SK-N-SH (cell line): Measurements from ENCODE around the gene FBXL5. TPM values are rescaled to one million over a fixed set of nuclear protein-coding genes. Genes with fewer than 3 reads are reported as not detected.

Source experiments
- CTCF ChIA-PET: fragments of 300-600, 350-600 bp; formaldehyde crosslinking; extraction: SDS; loops from one replicate; lab custom pipeline; 2021; lab: Yijun Ruan, JAX
- POLR2A ChIA-PET: fragments of 350-600 bp; sonication (Branson Sonifier 250); formaldehyde crosslinking; extraction: SDS; loops from one replicate; lab custom pipeline; 2020; ENCODE audit warnings: antibody characterized with exemption, inconsistent platforms; lab: Yijun Ruan, JAX
- DNase-seq: peaks from one replicate; pipeline ENCODE4 v3.0.0; 2012
- H2AFZ ChIP-seq: fragments of 200-600 bp; sonication (generic); 2 replicates; pipeline ENCODE4 v1.8.1; 2016; ENCODE audit warnings: antibody characterized with exemption, mild to moderate bottlenecking, low read depth
- H3F3A ChIP-seq: fragments of 200-600 bp; sonication (generic); replicated peaks from 2 replicates; pipeline ENCODE3; 2016; ENCODE audit warnings: antibody characterized with exemption, mild to moderate bottlenecking; ENCODE audit not compliant: insufficient read depth
- H3K27ac ChIP-seq, 2 experiments: fragments of 200-500 bp in 1 of 2; fragments of 200-600 bp in 1 of 2; sonication (Bioruptor generic) in 1 of 2; sonication (generic), shearing (Covaris generic) in 1 of 2; 2 replicates each; pipeline versions ENCODE4 v1.5.1 to v1.6.1; 2014 to 2016; ENCODE audit warnings: low read depth in 2 of 2, inconsistent platforms in 1 of 2, low read length in 1 of 2, mild to moderate bottlenecking in 1 of 2, mixed read lengths in 1 of 2
- H3K27me3 ChIP-seq: fragments of 200-600 bp; sonication (generic), shearing (Covaris generic); 2 replicates; pipeline ENCODE4 v1.6.1; 2016; ENCODE audit warnings: mixed run types; ENCODE audit not compliant: insufficient read depth
- H3K36me3 ChIP-seq, 2 experiments: fragments of 200-500 bp in 1 of 2; fragments of 200-600 bp in 1 of 2; sonication (Bioruptor generic) in 1 of 2; sonication (generic) in 1 of 2; replicated peaks in 1 of 2; 2 replicates each; pipeline versions ENCODE3 to v1.5.1; 2014 to 2016; ENCODE audit warnings: low read length in 1 of 2, mild to moderate bottlenecking in 1 of 2; ENCODE audit not compliant: insufficient read depth in 2 of 2, control insufficient read depth in 1 of 2
- H3K4me1 ChIP-seq, 2 experiments: fragments of 200-500 bp in 1 of 2; fragments of 200-600 bp in 1 of 2; sonication (Bioruptor generic) in 1 of 2; sonication (generic), shearing (Covaris generic) in 1 of 2; 2 replicates each; pipeline versions ENCODE4 v1.5.1 to v1.6.1; 2014 to 2016; ENCODE audit warnings: low read depth in 1 of 2, low read length in 1 of 2, mixed run types in 1 of 2; ENCODE audit not compliant: insufficient read depth in 2 of 2, control insufficient read depth in 1 of 2
- H3K4me2 ChIP-seq: fragments of 200-600 bp; sonication (generic), shearing (Covaris generic); 2 replicates; pipeline ENCODE4 v1.6.1; 2017; ENCODE audit warnings: mixed run types
- H3K4me3 ChIP-seq, 2 experiments: fragments of 200-500 bp in 1 of 2; fragments of 200-600 bp in 1 of 2; sonication (Bioruptor generic) in 1 of 2; sonication (generic), shearing (Covaris generic) in 1 of 2; 2 replicates each; pipeline versions ENCODE4 v1.5.1 to v1.8.1; 2014 to 2016; ENCODE audit warnings: low read depth in 2 of 2, inconsistent platforms in 1 of 2, low read length in 1 of 2, mild to moderate bottlenecking in 1 of 2, mixed read lengths in 1 of 2, moderate library complexity in 1 of 2
- H3K79me2 ChIP-seq: fragments of 200-600 bp; sonication (generic); 2 replicates; pipeline ENCODE4 v1.8.1; 2017; ENCODE audit warnings: mild to moderate bottlenecking; ENCODE audit not compliant: insufficient read depth
- H3K9ac ChIP-seq: fragments of 200-600 bp; sonication (generic); 2 replicates; pipeline ENCODE4 v1.6.1; 2017; ENCODE audit warnings: mixed run types
- H3K9me2 ChIP-seq: fragments of 200-600 bp; sonication (generic); 2 replicates; pipeline ENCODE4 v1.6.1; 2017; ENCODE audit warnings: mixed run types
- H3K9me3 ChIP-seq: fragments of 200-600 bp; sonication (generic); 2 replicates; pipeline ENCODE4 v1.6.1; 2017; ENCODE audit warnings: mixed run types, mild to moderate bottlenecking, moderate library complexity
- H4K20me1 ChIP-seq: fragments of 200-600 bp; sonication (generic); 2 replicates; pipeline ENCODE4 v1.6.1; 2017; ENCODE audit warnings: mild to moderate bottlenecking, mixed run types; ENCODE audit not compliant: insufficient read depth
- CHD2 ChIP-seq: fragments of 150-350 bp; IDR thresholded peaks from 2 replicates; pipeline ENCODE4 v1.6.1; 2018; ENCODE audit warnings: low read length; ENCODE audit not compliant: partially characterized antibody
- CTCF ChIP-seq: fragments of 200-600 bp; sonication (generic); IDR thresholded peaks from 2 replicates; pipeline ENCODE4 v1.6.1; 2017; ENCODE audit warnings: antibody characterized with exemption, mild to moderate bottlenecking, moderate library complexity
- ELF1 ChIP-seq: IDR thresholded peaks from 2 replicates; pipeline ENCODE4 v1.4.0; 2012
- EZH2phosphoT487 ChIP-seq: fragments of 200-600 bp; sonication (generic); IDR thresholded peaks from 2 replicates; pipeline ENCODE4 v1.6.1; 2017; ENCODE audit warnings: low read depth, mixed run types, mild to moderate bottlenecking, antibody characterized with exemption, moderate library complexity, borderline replicate concordance
- FOXJ3 ChIP-seq: sonication (generic); formaldehyde crosslinking; IDR thresholded peaks from 2 replicates; pipeline ENCODE4 v1.5.1; 2020; ENCODE audit warnings: mild to moderate bottlenecking, missing genetic modification reagents
- GABPA ChIP-seq: IDR thresholded peaks from 2 replicates; pipeline ENCODE4 v1.4.0; 2012; ENCODE audit warnings: low read depth, mild to moderate bottlenecking
- IRF3 ChIP-seq: fragments of 150-350 bp; IDR thresholded peaks from 2 replicates; pipeline ENCODE4 v1.6.1; 2016; ENCODE audit warnings: mild to moderate bottlenecking, low read depth, low read length
- JUND ChIP-seq: IDR thresholded peaks from 2 replicates; pipeline ENCODE4 v1.4.0; 2012
- MAX ChIP-seq: IDR thresholded peaks from 2 replicates; pipeline ENCODE4 v1.4.0; 2012; ENCODE audit warnings: low read depth
- RCOR1 ChIP-seq: fragments of 150-350 bp; IDR thresholded peaks from 2 replicates; pipeline ENCODE4 v1.6.1; 2017; ENCODE audit warnings: antibody characterized with exemption, low read length
- TCF12 ChIP-seq: IDR thresholded peaks from 2 replicates; pipeline ENCODE4 v1.4.0; 2012
- TEAD4 ChIP-seq: IDR thresholded peaks from 2 replicates; pipeline ENCODE4 v1.4.0; 2012; ENCODE audit warnings: mild to moderate bottlenecking, borderline replicate concordance; ENCODE audit not compliant: insufficient read depth
- USF2 ChIP-seq: fragments of 150-350 bp; IDR thresholded peaks from 2 replicates; pipeline ENCODE4 v1.6.1; 2017; ENCODE audit warnings: antibody characterized with exemption, low read length, low read depth, borderline replicate concordance
- WGBS: methylation state at CpG from one replicate; pipeline ENCODE4 v1.1.6; 2017; ENCODE audit warnings: low lambda C conversion rate; 5-methylcytosine and 5-hydroxymethylcytosine counted together
- polyA plus RNA-seq, 3 experiments: library from polyadenylated mRNA; depleted of rRNA; stranded (reverse); fragments of >200 nt; gene quantifications; 2 replicates each; pipeline ENCODE4 v1.2.3, GENCODE V29; 2012
- TF ChIP-seq, protein P1 (sequence below): IDR thresholded peaks from 2 replicates; pipeline ENCODE4 v1.6.1; 2012; ENCODE audit warnings: mild to moderate bottlenecking, low read depth, low read length, moderate library complexity

The FBXL5 gene
- polyA plus RNA-seq, 1 of the 3 experiments (the other 2 are of a cell fraction), result 13.5 TPM

GRCh38 chr4:15702941-15703403 lies 47.8 kb upstream of the FBXL5 start, which contains the start of gene BST1:
BST1 (plus strand) TSS chr4:15703065; CDS start chr4:15703145, 80 bp downstream.
- H3F3A ChIP-seq, result no peaks in the 10 kb centered on the region
- ChIA-PET POLR2A (no interaction called here), CTCF (interaction anchor here (0.9 to 1.3 kb wide), 2 partner anchors 11 to 502 kb away, joined by 3 to 4 read pairs; no protein-coding TSS in a partner anchor)

DNA sequence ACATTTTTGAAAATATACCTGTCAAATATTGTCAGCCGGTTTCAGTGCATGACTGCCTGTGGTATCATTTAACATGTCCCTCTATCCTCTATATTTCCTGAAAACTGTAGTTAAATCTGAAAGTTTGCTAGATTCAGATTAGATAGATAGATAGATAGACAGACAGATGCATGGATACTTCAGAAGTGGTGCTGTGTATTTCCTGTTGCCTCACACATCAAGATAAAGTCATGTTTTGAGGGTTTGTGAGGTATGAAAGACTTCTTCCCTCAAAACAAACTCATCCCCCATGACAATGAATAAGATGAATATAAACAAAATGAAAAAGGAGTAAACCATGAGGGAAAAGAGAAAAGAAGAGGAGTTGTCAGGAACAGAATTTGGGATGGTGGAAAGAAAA lies 41.7 kb upstream of the FBXL5 start:
- WGBS, result 97% methylated on average over 1 of the region's 1 CpG
- no peak overlapping the region for H3K4me3 ChIP-seq
- POLR2A ChIA-PET, result interaction anchor here (0.6 kb wide), 1 partner anchor 518 kb away, joined by 3 read pairs; no protein-coding TSS in a partner anchor
- TF ChIP-seq EZH2phosphoT487, result no peak
- TF ChIP-seq CHD2, result no peak
- TF ChIP-seq USF2, result no peak
- TF ChIP-seq TCF12, result no peak
- TF ChIP-seq JUND, result no peak
- no peak for TF ChIP-seq FOXJ3 (CRISPR knock-in tag)
- TF ChIP-seq ELF1, result no peak
- no peak for TF ChIP-seq RCOR1
- TF ChIP-seq IRF3, result no peak
- TF ChIP-seq, protein P1, sequence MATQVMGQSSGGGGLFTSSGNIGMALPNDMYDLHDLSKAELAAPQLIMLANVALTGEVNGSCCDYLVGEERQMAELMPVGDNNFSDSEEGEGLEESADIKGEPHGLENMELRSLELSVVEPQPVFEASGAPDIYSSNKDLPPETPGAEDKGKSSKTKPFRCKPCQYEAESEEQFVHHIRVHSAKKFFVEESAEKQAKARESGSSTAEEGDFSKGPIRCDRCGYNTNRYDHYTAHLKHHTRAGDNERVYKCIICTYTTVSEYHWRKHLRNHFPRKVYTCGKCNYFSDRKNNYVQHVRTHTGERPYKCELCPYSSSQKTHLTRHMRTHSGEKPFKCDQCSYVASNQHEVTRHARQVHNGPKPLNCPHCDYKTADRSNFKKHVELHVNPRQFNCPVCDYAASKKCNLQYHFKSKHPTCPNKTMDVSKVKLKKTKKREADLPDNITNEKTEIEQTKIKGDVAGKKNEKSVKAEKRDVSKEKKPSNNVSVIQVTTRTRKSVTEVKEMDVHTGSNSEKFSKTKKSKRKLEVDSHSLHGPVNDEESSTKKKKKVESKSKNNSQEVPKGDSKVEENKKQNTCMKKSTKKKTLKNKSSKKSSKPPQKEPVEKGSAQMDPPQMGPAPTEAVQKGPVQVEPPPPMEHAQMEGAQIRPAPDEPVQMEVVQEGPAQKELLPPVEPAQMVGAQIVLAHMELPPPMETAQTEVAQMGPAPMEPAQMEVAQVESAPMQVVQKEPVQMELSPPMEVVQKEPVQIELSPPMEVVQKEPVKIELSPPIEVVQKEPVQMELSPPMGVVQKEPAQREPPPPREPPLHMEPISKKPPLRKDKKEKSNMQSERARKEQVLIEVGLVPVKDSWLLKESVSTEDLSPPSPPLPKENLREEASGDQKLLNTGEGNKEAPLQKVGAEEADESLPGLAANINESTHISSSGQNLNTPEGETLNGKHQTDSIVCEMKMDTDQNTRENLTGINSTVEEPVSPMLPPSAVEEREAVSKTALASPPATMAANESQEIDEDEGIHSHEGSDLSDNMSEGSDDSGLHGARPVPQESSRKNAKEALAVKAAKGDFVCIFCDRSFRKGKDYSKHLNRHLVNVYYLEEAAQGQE, result no peak
- TF ChIP-seq GABPA, result no peak
- no peak for TF ChIP-seq TEAD4
- no peak for TF ChIP-seq CTCF

More at GRCh38 chr4:15702941-15703403, 47.8 kb upstream of the FBXL5 start, which contains the start of gene BST1:
- Histone ChIP-seq H3K27ac (no peak within 1 kb of the TSS), H2AFZ (peak within 1 kb of the TSS; percentile 94), H4K20me1 (no peaks in the 10 kb centered on the region), H3K9me2 (no peaks in the 10 kb centered on the region), H3K4me3 (peak within 1 kb of the TSS; percentile 40 to 44), H3K9ac (peak within 1 kb of the TSS; percentile 53), H3K27me3 (no peaks in the 10 kb centered on the region), H3K4me1 (peaks cover 0 to 4% of the 10 kb centered on the region in 2 experiments; a peak in 2 of 4 replicates), H3K4me2 (peak within 1 kb of the TSS; percentile 84), H3K79me2 (no peaks in the 10 kb centered on the region), H3K36me3 (no peaks in the 10 kb centered on the region), H3K9me3 (no peaks in the 10 kb centered on the region)
- peak; percentile 29; the same call in 1 of the 2 replicates for TF ChIP-seq MAX
- TF ChIP-seq FOXJ3 (CRISPR knock-in tag), result no peak
- no peak for TF ChIP-seq IRF3
- peak; percentile 81 for DNase-seq
- 10% methylated on average over 33 of the region's 43 CpGs for WGBS

More for the DNA sequence above, 41.7 kb upstream of the FBXL5 start:
- CTCF ChIA-PET, result interaction anchor here (1.4 to 1.5 kb wide), 2 partner anchors 217 to 218 kb away, joined by 3 to 4 read pairs; no protein-coding TSS in a partner anchor
- H3K4me1 ChIP-seq, result peaks cover 0 to under 1% of the 10 kb centered on the region in 2 experiments; a peak in 2 of 4 replicates
- H3K9ac ChIP-seq, result no peak overlapping the region
- no peak for DNase-seq
- H3K27me3 ChIP-seq, result no peaks in the 10 kb centered on the region
- no peak overlapping the region for H3K4me2 ChIP-seq
- no peak overlapping the region for H2AFZ ChIP-seq
- no peaks in the 10 kb centered on the region for H3K79me2 ChIP-seq
- H3K27ac ChIP-seq, result no peak overlapping the region
- no peaks in the 10 kb centered on the region for H3K9me2 ChIP-seq
- H3K9me3 ChIP-seq, result no peaks in the 10 kb centered on the region
- peaks cover 7% of the 10 kb centered on the region for H3F3A ChIP-seq
- no peaks in the 10 kb centered on the region for H4K20me1 ChIP-seq
- H3K36me3 ChIP-seq, result no peaks in the 10 kb centered on the region
